ENCODE results near the gene ZGPAT.

The ZGPAT gene

DNA sequence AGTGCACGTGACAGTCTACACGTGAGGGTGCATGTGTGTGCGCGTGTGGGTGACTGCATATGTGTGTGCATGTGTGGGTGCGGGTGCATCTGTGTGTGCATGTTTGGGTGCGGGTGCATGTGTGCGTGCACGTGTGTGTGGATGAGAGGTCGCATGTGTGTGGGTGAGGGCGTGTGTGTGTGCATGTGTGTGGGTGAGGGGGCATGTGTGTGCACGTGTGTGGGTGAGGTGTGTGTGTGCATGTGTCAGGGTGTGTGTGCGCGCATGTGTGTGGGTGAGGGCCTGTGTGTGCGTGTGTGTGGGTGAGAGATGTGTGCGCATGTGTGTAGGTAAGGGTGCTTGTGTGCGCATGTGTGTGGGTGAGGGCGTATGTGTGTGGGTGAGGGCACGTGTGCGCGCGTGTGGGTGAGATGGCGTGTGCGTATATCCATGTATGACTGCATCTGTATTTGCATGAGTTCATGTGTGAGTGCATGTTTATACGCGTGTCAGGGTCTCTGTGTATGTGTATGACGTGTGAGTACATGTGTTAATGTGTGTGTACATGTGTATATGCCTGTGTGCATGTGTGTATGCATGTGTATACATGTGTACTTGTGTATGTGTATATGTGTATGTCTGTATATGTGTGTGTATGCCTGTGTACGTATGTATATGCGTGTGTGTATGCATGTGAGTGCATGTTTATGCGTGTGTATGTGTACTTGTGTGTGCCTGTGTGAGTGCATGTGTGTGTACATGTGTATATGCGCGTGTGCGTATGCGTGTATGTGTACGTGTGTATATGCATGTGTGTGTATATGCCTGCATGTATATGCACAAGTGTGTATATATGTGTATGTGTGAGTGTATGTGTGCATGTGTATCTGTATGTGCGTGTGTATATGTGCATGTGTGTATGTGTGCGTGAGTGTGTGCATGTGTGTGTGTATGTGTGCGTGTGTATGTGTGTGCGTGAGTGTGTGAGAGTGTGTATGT lies 24.6 kb downstream of the ZGPAT start:
- no peak overlapping the region for H3K27ac ChIP-seq
- no peak for DNase-seq (ENCODE audit: low read depth, low spot score)

DNA sequence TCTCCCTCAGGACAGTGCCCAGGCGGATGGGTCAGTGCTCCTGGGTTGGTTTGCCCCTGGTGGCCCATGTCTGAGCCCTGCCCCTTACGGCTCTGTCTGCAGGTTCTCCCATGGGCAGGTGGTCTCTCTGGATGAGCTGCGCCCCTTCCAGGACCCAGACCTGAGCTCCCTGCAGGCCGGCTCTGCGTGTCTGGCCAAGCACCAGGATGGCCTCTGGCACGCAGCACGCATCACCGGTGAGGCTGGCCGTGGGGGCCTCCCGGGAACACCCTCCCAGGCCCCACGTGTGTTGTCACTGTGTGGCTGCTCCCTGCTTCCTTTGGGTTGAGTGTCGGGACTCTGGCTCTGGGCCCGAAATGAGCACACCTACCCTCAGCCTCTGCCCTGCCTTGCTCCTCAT lies 25.3 kb downstream of the ZGPAT start:
- H3K27ac ChIP-seq, result no peak overlapping the region
- no peak for DNase-seq (ENCODE audit: low read depth, low spot score)

DNA sequence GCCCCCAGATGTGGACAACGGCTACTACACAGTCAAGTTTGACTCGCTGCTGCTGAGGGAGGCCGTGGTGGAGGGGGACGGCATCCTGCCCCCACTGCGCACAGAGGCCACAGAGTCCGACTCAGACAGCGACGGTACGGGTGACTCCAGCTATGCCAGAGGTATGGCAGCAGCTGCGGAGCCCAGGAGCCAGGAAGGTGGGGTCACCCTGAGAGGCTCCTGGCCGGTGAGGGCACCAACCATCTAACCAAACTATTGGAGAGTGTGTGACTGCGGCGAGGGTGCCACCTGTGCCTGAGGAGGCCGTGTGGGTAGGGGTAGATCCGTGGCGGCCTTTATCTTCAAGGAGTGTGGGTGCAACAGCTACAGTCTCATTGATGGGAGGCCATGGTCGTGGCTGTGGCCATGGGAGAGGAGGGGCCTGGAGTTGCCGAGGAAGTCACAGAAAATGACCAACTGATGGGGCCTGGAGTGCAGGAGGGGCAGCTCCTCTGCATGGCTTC lies 25.8 kb downstream of the ZGPAT start:
- DNase-seq (ENCODE audit: low read depth, low spot score), result no peak
- no peak overlapping the region for H3K27ac ChIP-seq

DNA sequence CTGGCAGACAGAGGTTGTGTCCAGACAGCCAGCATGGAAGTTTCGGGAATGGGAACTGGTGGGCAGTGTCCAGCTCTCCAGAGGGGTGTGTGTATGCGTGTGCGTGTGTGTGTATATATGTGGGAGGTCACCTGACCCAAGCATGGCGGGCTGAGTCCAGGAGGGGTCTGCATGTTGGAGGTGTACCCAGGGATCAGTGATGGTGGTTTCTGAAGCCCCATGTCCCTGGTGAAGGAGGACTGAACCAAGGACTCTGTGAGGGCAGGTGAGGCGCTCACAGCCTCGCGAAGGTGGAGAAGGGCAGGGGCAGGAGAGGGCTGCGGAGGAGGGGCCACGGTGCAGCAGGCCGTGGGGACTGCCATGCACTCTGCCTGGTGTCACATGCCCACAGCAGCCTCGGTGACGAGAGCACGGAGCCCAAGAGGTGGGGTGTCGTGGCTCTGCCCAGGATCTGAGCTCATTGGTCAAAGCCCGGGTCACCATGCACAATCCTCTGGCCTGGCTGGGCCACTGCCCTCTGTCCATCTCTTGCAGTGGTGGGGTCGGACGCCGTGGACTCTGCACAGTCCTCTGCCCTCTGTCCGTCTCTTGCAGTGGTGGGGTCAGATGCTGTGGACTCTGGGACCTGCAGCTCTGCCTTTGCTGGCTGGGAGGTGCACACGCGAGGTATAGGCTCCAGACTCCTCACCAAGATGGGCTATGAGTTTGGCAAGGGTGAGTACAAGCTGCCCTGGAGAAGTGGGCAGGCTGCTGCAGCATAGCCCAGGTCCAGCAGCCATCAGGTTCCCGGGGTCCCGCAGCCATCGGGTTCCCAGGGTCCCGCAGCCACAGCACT lies 26.5 kb downstream of the ZGPAT start:
- DNase-seq (ENCODE audit: low read depth, low spot score), result no peak
- no peak overlapping the region for H3K27ac ChIP-seq

DNA sequence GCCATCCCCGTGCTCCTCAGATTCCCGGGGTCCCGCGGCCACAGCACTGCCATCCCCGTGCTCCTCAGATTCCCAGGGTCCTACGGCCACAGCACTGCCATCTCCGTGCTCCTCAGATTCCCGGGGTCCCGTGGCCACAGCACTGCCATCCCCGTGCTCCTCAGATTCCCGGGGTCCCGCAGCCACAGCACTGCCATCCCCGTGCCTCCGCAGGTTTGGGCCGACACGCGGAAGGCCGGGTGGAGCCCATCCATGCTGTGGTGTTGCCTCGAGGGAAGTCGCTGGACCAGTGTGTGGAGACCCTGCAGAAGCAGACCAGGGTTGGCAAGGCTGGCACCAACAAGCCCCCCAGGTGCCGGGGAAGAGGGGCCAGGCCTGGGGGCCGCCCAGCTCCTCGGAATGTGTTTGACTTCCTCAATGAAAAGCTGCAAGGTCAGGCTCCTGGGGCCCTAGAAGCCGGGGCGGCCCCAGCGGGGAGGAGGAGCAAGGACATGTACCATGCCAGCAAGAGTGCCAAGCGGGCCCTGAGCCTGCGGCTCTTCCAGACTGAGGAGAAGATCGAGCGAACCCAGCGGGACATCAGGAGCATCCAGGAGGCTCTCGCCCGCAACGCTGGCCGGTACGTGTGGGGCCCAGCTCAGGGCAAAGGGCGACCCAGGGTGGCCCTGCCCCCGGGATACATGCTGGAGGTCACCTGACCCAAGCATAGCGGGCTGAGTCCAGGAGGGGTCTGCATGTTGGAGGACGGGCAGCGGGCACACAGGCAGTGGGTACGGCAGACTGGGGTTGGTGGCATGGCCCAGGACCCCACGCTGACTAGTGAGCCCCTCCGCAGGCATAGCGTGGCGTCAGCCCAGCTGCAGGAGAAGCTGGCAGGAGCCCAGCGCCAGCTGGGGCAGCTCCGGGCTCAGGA lies 27.4 kb downstream of the ZGPAT start:
- no peak overlapping the region for H3K27ac ChIP-seq
- no peak for DNase-seq (ENCODE audit: low read depth, low spot score)

DNA sequence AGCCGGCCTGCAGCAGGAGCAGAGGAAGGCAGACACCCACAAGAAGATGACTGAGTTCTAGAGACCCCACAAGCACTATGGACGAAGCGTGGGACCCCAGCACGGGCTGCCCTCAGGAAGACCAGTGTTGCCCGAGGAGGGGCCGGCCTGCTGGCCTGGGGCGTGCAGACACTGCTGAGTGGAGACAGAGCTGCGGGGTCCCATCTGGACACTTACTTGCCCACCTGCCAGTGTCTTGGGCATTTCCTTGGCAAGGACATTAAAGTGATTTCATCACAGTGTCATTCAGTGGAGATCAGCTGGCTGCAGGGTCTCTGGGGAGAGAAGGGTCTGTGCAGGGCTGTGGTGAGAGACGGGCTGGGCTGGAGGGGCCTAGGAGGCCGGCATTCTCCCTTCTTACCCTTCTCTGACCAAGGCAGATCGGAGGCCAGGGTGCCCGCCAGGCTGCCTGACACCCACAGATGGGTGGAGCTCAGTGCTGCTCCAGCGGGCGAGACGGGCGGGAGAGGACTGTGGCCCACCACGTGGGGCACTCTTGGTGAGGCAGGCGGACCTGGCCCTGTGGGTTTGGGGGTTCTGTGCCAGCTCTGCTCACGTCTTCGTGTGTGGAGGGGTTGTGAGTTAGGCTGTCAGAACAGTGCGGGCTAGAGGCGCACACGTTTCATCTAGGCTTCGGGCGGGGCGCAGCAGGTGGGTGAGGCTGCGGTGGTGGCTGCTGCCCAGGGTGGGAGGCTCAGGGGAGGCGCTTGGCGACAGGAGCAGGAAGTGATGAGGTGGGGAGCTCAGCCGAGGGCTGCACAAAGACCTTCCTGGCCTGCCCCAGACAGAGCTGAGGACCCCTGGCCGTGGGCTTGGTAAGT lies 28.2 kb downstream of the ZGPAT start, which contains the start of gene LIME1:
Gene LIME1, plus strand, starts transcription at position 806 of the 860 bp plus-strand sequence. CDS start 886 bp downstream, outside the sequence.
- DNase-seq (ENCODE audit: low read depth, low spot score), result no peak
- H3K27ac ChIP-seq, result no peak within 1 kb of the TSS

DNA sequence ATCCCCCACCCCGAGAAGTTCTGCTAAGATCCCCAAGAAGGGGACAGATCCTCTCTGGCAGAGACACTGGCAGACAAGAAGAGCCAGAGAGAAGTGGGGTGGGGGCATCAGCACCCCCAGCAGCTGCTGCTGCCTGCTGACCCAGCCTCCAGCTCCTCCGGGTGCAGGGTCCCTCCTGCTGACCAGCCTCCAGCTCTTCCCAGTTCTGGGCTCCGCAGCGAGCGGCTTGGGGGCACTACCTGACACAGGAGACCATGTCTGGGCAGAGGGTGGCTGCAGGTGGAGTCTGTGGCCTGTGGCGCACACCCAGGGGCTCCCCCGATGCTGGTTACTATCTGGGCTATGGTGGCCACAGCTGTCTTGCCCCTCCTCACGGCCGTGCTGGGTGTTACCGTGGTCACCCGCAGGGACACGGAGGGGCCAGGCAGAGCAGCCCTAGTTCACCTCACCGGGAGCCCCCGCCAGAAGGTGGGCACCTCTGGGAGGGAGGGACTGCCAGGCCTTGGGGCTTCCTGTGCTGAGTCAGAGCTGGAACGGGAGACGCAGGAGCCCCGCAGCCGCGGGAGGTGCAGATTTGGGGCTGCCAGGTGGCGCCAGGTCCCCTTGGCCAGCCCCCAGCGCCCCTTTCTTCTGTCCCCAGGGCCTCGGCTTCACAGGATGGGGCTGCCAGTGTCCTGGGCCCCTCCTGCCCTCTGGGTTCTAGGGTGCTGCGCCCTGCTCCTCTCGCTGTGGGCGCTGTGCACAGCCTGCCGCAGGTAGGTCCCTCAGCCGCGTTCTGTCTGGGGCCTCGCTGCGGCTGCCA lies 29.3 kb downstream of the ZGPAT start:
- no peak for DNase-seq (ENCODE audit: low read depth, low spot score)
- H3K27ac ChIP-seq, result no peak overlapping the region

DNA sequence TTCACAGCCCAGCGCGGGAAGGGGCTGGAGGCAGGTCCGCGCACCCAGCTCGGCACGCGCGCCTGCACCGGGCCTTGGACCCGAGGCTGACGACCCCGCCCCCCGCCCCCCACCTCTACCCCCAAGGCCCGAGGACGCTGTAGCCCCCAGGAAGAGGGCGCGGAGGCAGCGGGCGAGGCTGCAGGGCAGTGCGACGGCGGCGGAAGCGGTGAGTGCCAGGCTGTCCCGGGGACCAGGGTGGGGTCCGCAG lies 29.8 kb downstream of the ZGPAT start:
- DNase-seq (ENCODE audit: low read depth, low spot score), result no peak
- H3K27ac ChIP-seq, result no peak overlapping the region

DNA sequence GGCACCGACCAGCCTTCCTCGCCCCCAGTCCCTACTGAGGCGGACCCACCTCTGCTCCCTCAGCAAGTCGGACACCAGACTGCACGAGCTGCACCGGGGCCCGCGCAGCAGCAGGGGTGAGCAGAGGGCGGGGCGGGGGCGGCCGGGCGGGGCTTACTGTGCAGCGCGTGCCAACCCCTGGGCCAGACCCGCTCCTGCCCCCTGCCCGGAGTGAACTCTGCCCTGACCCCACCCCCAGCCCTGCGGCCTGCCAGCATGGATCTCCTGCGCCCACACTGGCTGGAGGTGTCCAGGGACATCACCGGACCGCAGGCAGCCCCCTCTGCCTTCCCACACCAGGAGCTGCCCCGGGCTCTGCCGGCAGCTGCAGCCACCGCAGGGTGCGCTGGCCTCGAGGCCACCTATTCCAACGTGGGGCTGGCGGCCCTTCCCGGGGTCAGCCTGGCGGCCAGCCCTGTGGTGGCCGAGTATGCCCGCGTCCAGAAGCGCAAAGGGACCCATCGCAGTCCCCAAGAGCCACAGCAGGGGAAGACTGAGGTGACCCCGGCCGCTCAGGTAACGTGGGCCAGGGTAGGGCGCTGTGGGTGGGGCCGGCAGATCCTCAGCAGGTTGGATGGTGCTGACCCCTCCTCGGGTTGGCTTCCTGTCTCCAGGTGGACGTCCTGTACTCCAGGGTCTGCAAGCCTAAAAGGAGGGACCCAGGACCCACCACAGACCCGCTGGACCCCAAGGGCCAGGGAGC lies 30.3 kb downstream of the ZGPAT start:
- no peak for DNase-seq (ENCODE audit: low read depth, low spot score)
- no peak overlapping the region for H3K27ac ChIP-seq

DNA sequence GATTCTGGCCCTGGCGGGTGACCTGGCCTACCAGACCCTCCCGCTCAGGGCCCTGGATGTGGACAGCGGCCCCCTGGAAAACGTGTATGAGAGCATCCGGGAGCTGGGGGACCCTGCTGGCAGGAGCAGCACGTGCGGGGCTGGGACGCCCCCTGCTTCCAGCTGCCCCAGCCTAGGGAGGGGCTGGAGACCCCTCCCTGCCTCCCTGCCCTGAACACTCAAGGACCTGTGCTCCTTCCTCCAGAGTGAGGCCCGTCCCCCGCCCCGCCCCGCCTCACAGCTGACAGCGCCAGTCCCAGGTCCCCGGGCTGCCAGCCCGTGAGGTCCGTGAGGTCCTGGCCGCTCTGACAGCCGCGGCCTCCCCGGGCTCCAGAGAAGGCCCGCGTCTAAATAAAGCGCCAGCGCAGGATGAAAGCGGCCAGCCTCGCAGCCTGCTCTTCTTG lies 30.9 kb downstream of the ZGPAT start:
- H3K27ac ChIP-seq, result no peak overlapping the region
- no peak for DNase-seq (ENCODE audit: low read depth, low spot score)

DNA sequence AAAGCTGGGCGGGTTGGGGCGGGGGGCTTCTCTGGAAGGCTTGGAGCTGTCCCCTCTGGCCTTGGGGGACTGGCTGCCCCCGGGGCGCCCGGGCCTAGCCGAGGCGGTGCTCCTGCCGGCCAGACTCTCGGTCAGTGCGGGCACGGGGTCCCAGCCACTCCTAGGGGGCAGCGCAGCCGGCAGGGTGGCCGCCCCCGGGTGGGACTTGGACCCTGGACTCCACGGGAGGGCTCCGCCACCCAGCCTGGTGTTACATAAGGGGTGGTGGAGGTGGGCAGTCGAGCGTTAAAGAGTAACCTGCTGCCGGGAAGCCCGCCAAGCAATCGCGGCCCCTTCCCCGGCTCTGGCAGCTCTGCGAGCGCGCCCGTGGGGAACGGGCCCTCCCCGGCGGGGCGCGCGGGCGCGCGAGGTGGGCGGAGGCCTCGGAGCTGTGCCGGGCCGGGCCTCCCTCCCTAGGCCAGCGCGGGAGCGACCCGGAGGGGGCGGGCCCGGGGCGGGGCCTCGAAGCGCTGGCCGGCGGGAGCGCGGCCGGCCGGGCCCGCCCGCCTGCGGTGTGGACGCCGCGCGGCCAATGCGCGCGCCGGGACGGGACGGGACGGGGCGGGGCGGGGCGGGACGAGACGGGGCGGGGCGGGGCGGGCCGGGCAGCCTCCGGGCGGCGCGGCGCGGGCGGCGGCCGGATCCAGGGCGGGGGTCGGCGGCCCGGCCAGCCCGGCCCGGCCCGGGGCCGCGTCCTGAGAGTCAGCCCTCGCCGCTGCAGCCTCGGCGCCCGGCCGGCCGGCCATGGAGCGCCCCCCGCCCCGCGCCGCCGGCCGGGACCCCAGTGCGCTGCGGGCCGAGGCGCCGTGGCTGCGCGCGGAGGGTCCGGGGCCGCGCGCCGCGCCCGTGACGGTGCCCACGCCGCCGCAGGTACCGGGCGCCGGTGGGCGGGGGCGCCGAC lies 31.6 kb downstream of the ZGPAT start, which contains the start of gene SLC2A4RG:
Gene SLC2A4RG, plus strand, starts transcription at position 647 of the 940 bp plus-strand sequence. Its CDS starts 137 bp downstream, at position 784.
- peak within 1 kb of the TSS; percentile 91 for H3K27ac ChIP-seq
- no peak for DNase-seq (ENCODE audit: low read depth, low spot score)

DNA sequence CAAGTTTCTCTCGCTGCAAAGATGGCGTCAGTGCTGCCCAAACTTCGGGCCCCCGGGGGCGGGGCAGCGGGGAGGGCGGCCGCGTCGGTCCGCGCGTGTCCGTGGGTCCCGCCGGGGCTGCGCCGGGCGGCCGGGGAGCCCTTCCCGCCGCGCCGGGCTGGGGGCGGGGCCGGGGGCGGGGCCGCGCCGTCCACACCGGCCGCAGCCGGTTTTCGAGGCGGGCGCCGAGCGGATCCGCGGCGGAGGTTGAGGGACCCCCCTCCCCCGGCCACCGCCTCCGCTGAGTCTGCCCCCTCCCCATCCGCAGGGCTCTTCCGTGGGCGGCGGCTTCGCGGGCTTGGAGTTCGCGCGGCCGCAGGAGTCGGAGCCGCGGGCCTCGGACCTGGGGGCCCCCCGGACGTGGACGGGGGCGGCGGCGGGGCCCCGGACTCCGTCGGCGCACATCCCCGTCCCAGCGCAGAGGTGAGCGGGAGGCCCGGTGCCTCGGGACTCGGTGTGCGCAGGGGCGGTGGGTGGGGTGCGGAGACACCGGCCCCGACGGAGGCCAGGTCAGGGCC lies 32.3 kb downstream of the ZGPAT start:
- peak overlapping the region; percentile 91 for H3K27ac ChIP-seq
- DNase-seq (ENCODE audit: low read depth, low spot score), result no peak

DNA sequence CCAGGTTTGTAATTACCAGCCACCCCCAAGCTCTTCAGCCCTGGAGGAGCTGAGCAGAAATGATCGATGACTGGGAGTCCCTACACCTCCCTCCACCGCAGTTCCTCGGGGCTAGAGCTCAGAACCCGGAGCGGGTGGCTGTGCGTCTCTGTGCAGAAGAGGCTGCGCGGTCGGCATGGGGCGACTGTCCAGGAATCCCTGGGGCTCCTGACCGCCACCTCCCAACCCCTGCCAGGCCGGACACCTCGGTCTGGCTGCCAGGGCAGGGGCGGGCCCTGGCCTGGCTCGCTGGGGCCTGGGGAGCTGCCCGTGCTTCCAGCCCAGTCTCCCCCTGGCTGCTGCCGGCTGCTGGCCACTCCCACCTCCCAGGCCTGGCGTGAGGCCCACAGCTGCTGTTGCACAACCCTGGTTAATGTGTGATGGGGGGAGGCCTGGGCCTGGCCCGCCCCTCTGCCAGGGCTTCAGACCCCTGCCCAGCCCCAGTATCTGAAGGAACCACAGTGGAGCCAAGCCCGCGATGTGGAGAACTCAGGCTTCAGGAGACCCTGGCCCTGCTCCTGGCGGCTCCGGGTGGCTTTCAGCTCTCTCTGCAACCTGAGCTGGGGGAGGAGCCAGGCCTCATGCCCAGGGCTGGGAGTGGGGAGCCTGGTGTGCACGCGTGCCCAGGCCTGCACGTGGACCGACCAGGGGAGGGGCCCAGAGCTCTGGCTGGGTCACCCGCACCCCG lies 33.0 kb downstream of the ZGPAT start:
- no peak for DNase-seq (ENCODE audit: low read depth, low spot score)
- peak overlapping the region; percentile 91 for H3K27ac ChIP-seq

DNA sequence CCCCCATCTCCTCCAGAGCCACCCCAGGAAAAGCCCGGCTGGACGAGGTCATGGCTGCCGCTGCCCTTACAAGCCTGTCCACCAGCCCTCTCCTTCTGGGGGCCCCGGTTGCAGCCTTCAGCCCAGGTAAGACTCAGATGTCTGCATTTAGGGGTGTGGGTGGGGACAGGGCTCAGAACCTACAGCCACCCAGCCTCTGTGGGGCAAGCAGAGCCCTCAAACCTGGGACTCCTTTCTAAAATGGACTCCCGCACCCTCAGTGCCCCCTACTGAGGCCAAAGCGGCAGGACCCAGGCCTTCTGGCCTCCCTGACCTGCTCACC lies 33.5 kb downstream of the ZGPAT start:
- no peak for DNase-seq (ENCODE audit: low read depth, low spot score)
- peak overlapping the region; percentile 91 for H3K27ac ChIP-seq

DNA sequence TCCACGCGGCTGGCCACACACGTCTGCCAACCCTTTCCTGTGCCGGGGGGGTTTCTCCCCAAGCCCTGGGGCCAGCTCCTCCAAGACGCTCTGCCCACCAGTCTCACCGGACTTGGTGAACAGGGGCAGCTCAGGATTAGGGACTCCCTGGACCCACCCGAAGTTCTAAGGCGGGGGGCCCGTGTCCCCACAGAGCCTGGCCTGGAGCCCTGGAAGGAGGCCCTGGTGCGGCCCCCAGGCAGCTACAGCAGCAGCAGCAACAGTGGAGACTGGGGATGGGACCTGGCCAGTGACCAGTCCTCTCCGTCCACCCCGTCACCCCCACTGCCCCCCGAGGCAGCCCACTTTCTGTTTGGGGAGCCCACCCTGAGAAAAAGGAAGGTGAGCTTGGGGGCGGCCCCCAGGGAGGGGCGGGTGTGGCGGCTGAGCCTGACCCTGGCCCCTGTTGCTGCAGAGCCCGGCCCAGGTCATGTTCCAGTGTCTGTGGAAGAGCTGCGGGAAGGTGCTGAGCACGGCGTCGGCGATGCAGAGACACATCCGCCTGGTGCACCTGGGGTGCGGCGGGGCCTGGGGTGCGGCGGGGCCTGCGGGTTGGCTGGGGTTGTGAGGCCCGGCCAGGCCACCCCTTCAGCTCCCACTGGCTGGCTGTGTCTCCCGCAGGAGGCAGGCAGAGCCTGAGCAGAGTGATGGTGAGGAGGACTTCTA lies 34.0 kb downstream of the ZGPAT start:
- no peak for DNase-seq (ENCODE audit: low read depth, low spot score)
- H3K27ac ChIP-seq, result peak overlapping the region; percentile 91
